Measurements from ENCODE around the gene RGS2. TPM values are rescaled to one million over a fixed set of nuclear protein-coding genes. Genes with fewer than 3 reads are reported as not detected.

The RGS2 gene
- total RNA-seq, 2 donors from 2014 or later: 14.1 to 14.2 TPM

DNA sequence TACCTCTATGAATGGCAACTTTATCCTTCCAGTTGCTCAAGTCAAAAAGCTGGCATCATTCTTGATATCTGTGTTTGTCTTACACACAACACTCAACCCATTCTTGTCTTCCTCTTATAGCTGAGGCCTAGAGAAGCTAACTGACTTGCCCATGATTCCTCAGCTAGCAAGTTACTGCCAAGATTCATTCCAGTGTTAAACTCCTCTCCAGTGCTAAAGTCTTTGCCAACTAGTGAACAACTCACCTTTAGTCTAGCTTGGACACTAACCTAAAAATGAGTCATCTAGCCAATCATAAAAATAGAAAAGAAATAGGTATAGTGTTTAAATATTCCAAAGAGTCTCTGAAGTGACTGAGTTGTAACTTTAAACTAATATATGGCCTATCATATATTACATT is 45.6 kb upstream of the RGS2 start:
- no peak overlapping the region for H3K27ac Mint-ChIP-seq

DNA sequence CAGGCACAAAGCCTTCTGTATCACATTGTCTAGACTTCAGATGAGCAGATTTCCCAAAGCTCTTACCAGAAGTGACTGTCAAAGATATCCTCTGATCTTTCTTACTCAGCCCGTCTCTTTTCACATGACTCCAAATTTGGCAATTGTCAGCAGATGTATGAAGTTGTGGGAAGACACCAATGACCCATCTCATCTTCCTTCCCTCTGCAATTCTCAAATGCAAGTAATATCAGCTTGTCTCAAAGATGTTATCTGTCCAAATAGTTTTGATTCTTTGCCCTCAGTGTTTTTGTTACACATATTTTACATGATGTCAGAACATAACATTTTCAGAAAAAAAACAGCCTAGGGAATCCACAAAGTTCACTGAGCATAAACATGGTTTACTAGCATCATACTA is 45.1 kb upstream of the RGS2 start:
- Mint-ChIP-seq H3K9me3 (peaks cover 5% of the 10 kb centered on the region), H3K4me3 (no peak overlapping the region)
- WGBS, 2 experiments (ENCODE audit: insufficient coverage in 1 of 2, insufficient read length in 1 of 2): 100% methylated on average over 1 of the region's 1 CpG; no CpG with 5 or more reads in 1 of the 2 experiments

More for the DNA sequence above, 45.6 kb upstream of the RGS2 start:
- Histone ChIP-seq H3K27ac (ENCODE audit: low read depth, low read length) (no peak overlapping the region), H3K27me3 (ENCODE audit: control insufficient read depth, insufficient read depth, low read length, poor library complexity, severe bottlenecking) (no peaks in the 10 kb centered on the region), H3K4me1 (ENCODE audit: control insufficient read depth, insufficient read depth, low read length) (peaks cover 9% of the 10 kb centered on the region), H3K4me3 (ENCODE audit: low read length) (no peak overlapping the region), H3K9ac (ENCODE audit: extremely low read depth, low read length, poor library complexity, severe bottlenecking) (no peak overlapping the region), H3K9me3 (ENCODE audit: control insufficient read depth, low read length) (peaks cover 14% of the 10 kb centered on the region), H3K36me3 (ENCODE audit: control insufficient read depth, insufficient read depth, low read length) (no peaks in the 10 kb centered on the region)
- H3K9me3 Mint-ChIP-seq: peaks cover 9% of the 10 kb centered on the region
- H3K36me3 Mint-ChIP-seq (ENCODE audit: low read depth): peaks cover 5% of the 10 kb centered on the region
- peaks cover 14% of the 10 kb centered on the region for H3K4me1 Mint-ChIP-seq
- no peaks in the 10 kb centered on the region for H3K27me3 Mint-ChIP-seq (ENCODE audit: insufficient read depth)
- DNase-seq: no peak
- TF ChIP-seq, protein P1, sequence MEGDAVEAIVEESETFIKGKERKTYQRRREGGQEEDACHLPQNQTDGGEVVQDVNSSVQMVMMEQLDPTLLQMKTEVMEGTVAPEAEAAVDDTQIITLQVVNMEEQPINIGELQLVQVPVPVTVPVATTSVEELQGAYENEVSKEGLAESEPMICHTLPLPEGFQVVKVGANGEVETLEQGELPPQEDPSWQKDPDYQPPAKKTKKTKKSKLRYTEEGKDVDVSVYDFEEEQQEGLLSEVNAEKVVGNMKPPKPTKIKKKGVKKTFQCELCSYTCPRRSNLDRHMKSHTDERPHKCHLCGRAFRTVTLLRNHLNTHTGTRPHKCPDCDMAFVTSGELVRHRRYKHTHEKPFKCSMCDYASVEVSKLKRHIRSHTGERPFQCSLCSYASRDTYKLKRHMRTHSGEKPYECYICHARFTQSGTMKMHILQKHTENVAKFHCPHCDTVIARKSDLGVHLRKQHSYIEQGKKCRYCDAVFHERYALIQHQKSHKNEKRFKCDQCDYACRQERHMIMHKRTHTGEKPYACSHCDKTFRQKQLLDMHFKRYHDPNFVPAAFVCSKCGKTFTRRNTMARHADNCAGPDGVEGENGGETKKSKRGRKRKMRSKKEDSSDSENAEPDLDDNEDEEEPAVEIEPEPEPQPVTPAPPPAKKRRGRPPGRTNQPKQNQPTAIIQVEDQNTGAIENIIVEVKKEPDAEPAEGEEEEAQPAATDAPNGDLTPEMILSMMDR (conservative IDR thresholded peaks at IDR 0.05): no peak
- no peak overlapping the region for H3K4me3 Mint-ChIP-seq

DNA sequence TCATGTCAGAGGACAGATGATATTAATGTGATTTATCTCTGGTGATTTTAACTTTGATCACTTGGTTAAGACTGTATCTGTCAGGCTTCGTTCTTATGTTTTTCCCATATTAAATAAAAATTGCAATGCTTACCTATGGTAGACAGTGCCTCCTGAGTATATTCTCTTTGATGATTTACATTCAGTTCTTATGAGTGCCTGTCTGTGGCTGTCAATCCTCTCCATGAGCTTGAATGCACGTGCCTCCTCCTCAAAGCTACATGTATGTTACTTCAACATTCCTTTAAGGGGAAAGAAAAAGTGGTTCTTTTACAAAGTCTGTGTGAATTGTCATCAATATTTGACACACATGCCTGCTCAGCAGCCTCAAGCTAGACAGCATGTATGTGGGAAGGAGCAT is 44.2 kb upstream of the RGS2 start:
- 100% methylated on average over 2 of the region's 2 CpGs for WGBS, 2 experiments (ENCODE audit: insufficient coverage in 1 of 2, insufficient read length in 1 of 2)
- Mint-ChIP-seq H3K27me3 (ENCODE audit: insufficient read depth) (no peaks in the 10 kb centered on the region), H3K36me3 (ENCODE audit: low read depth) (no peaks in the 10 kb centered on the region), H3K9me3 (no peaks in the 10 kb centered on the region), H3K4me1 (peaks cover 14% of the 10 kb centered on the region), H3K27ac (no peak overlapping the region), H3K4me3 (no peak overlapping the region)
- Histone ChIP-seq H3K36me3 (ENCODE audit: control insufficient read depth, insufficient read depth, low read length) (no peaks in the 10 kb centered on the region), H3K4me1 (ENCODE audit: control insufficient read depth, insufficient read depth, low read length) (peaks cover 13% of the 10 kb centered on the region), H3K9ac (ENCODE audit: extremely low read depth, low read length, poor library complexity, severe bottlenecking) (no peak overlapping the region), H3K27ac (ENCODE audit: low read depth, low read length) (no peak overlapping the region), H3K9me3 (ENCODE audit: control insufficient read depth, low read length) (no peaks in the 10 kb centered on the region), H3K27me3 (ENCODE audit: control insufficient read depth, insufficient read depth, low read length, poor library complexity, severe bottlenecking) (no peaks in the 10 kb centered on the region), H3K4me3 (ENCODE audit: low read length) (no peak overlapping the region)
- TF ChIP-seq, protein P1 (conservative IDR thresholded peaks at IDR 0.05): no peak
- no peak for DNase-seq

More for the DNA sequence above, 45.1 kb upstream of the RGS2 start:
- Mint-ChIP-seq H3K4me1 (peaks cover 14% of the 10 kb centered on the region), H3K36me3 (ENCODE audit: low read depth) (peaks cover 5% of the 10 kb centered on the region), H3K27me3 (ENCODE audit: insufficient read depth) (no peaks in the 10 kb centered on the region), H3K27ac (no peak overlapping the region)
- no peak for DNase-seq
- Histone ChIP-seq H3K9me3 (ENCODE audit: control insufficient read depth, low read length) (peaks cover 9% of the 10 kb centered on the region), H3K36me3 (ENCODE audit: control insufficient read depth, insufficient read depth, low read length) (no peaks in the 10 kb centered on the region), H3K4me3 (ENCODE audit: low read length) (no peak overlapping the region), H3K9ac (ENCODE audit: extremely low read depth, low read length, poor library complexity, severe bottlenecking) (no peak overlapping the region), H3K27me3 (ENCODE audit: control insufficient read depth, insufficient read depth, low read length, poor library complexity, severe bottlenecking) (no peaks in the 10 kb centered on the region), H3K4me1 (ENCODE audit: control insufficient read depth, insufficient read depth, low read length) (peaks cover 10% of the 10 kb centered on the region), H3K27ac (ENCODE audit: low read depth, low read length) (no peak overlapping the region)
- TF ChIP-seq, protein P1 (conservative IDR thresholded peaks at IDR 0.05): no peak

Measured in endodermal cell (in vitro differentiated cells).